ENCODE measurements around the gene XNDC1N.
"Not testable (repeated sequence)": the region's sequence is repeated elsewhere in the genome, so short reads cannot be mapped to it uniquely, and the experiment has no call there.

The XNDC1N gene

DNA sequence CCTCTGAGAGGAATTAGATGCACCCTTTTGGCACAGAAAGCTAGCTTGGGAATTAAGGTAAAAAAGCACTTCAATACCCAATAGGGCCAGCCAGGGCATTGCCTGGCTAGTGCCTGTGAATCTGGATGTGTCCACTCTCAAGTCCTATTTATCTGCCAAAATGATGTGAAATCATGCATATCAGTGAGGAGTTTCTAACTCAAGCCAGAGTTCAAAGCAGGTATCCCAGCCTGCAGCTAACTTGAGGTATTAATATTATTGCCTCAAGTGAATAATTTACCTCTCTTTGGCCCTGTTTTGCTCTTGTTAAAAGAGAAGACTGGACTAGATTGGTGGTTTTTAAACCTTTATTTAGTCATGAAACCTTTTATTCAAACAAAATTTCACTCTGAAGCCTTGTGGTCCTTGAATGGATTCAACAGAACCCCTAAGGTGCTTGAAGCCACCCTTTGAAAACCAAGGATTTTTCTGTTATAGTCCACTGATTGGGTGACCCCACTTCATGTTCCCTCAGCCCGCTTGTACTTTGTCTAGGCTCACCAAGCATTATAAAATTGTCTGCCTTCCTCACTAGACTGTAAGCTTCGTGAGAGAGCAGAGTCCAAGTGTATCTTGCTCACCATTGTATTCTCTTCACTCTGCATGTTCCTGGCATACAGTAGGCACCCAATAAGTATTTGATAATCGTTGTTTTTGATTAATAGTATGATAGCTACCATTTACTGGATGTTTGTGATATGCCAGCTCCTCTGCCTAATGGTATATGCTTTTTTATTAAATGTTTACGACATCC, 4.9 kb upstream of the XNDC1N start:
- DNase-seq (ENCODE audit: low read depth in 2 of 2), result no peak

- DNase-seq (ENCODE audit: low read depth in 2 of 2), result no peak
Observed at GRCh38 chr11:71931245-71931602, 2.8 kb upstream of the XNDC1N start.

DNA sequence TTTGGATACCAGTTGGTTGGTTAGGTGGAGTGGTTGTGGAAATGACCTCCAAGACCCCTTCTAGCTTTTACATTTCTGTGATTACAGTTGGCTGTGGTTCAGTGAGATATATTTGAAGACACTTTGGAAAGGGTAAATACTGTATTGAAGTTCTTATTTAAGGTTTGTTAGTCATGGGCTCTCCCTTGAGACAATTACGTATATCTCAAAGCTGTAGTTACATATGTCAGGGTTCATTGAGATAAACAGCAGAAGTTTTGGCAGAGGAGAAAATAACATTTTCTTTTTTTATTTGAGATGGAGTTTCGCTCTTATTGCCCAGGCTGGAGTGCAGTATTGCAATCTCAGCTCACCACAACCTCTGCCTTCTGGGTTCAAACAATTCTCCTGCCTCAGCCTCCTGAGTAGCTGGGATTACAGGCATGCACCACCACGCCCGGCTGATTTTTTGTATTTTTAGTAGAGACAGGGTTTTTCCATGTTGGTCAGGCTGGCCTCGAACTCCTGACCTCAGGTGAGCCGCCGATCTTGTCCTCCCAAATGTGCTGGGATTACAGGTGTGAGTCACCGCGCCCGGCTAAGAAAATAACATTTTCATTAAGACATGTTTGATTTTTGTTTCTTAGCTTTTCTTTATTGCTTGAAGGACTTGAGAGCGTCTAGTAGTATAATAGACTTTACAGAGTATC, 2.3 kb upstream of the XNDC1N start:
- no peak for DNase-seq (ENCODE audit: low read depth in 2 of 2)

GRCh38 chr11:71929491-71929890, 1.1 kb upstream of the XNDC1N start:
- no peak for DNase-seq (ENCODE audit: low read depth in 2 of 2)

DNA sequence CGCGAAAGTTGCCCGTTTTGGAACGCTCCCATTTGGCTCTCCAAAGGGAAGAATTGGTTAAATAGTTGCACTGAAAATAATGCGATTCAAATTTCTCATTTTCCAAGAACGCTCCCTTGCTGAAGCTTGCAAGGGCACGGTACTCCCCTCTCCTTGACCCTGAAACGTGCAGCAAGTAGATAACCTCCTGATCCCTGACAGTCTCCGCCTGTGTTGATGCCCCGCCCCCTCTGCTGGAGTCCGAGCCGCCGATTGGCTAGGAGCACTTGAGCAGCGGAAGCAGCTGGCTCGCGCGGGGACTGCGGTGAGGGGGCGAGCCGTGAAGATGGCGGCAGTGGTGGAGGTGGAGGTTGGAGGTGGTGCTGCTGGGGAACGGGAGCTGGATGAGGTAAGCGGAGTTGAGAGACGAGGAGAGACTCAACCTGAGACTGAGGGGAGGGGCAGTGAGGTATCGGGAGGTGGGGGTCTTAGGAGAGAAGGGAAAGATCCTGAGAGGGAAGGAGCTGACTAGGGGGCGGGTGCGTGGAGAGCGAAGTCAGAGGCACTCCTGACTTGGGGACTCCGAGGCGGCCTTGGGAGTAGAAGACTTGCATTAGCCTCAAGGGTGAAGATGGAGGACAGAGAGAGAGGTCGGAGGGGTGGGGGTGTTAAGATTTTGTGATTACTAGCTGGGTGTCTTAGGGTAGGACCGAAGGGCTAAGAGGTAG, 496 bp upstream of the XNDC1N start, which contains the start of gene RNF121:
TSS of gene RNF121 (plus strand) at position 310 of the 707 bp plus-strand sequence. CDS start at position 326, 16 bp downstream.
- DNase-seq (ENCODE audit: low read depth in 2 of 2), result peak; percentile 94 to 95

DNA sequence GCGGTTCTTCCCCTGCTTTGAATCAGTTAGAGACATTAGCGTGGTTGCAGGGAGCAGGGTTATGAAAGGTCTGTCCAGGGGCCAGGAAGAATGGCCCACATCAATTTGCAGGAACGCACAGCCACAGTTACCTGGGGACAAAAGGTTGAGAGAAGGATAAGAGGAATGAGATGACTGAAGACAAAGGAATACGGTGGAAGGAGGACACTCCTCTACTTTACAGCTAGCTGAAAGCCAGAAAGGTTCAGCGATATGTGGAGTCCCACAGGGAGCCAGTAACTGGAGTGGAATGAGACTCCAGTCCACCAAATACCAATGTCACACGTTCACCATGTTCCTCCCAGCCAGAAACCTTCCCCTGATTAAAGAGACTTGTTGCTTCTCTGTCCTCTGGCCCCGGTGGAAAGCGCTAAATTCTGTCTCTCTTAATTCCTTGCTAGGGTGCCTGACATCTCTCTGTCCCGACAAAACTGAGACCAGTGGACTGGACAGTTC, 10.7 kb downstream of the XNDC1N start:
- no peak for DNase-seq (ENCODE audit: low read depth in 2 of 2)

- no peak for DNase-seq (ENCODE audit: low read depth in 2 of 2)
Observed at GRCh38 chr11:71914617-71915189, 13.7 kb downstream of the XNDC1N start.

- DNase-seq (ENCODE audit: low read depth in 2 of 2), result no peak
Observed at GRCh38 chr11:71913756-71914526, 14.5 kb downstream of the XNDC1N start.

DNA sequence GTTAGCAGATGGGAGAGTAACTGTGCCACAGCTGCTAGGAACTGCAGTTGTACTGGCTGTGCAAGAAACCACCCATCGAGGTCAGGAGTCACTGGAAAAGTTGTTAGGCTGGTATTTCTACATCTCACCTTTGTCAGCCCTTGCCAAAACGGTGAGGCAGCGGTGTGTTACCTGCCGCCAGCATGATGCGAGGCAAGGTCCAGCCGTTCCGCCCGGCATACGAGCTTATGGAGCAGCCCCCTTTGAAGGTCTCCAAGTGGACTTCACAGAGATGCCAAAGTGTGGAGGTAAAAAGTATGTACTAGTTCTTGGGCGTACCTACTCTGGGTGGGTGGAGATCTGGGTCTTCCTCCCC, 16.4 kb downstream of the XNDC1N start:
- DNase-seq (ENCODE audit: low read depth in 2 of 2), result not testable (repeated sequence)

DNA sequence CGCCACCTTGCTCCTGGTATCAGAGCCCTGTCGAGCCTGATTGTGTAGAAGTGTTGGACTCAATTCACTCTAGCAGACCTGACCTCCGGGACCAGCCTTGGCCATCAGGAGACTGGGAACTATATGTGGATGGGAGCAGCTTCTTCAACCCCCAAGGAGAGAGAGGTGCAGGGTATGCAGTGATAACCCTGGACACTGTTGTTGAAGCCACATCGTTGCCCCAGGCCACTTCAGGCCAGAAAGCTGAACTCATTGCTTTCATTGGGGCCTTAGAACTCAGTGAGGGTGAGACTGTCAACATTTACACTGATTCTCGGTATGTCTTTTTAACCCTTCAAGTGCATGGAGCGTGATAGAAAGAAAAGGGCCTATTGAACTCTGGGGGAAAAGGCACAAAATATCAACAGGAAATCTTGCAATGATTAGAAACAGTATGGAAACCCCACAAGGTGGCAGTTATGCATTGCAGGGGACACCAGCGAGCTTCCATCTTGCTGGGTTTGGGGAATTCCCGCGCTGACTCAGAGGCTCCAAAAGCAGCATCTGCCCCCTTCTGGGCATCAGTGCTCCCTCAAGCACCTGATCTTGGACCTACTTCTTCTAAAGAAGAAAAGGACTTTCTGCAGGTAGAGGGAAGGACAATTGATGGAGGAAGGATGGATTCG, 16.9 kb downstream of the XNDC1N start:
- DNase-seq (ENCODE audit: low read depth in 2 of 2), result peak; percentile 31 to 68

DNA sequence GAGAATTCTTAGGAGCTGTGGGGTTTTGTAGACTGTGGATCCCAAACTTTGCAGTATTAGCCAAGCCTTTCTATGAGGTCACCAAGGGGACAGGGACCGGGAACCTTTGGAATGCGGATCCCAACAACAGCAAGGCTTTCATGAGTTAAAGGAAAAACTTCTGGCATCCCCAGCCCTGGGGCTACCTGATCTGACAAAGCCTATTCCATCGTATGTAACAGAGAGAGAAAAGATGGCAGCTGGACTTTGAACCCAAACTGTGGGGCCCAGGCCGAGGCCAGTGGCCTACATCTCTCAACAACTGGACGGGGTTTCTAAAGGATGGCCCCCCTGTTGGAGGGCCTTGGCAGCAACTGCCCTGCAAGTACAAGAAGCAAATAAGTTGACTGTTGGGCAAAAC, 17.6 kb downstream of the XNDC1N start:
- DNase-seq (ENCODE audit: low read depth in 2 of 2), result not testable (repeated sequence)

GRCh38 chr11:71908218-71908617, 20.2 kb downstream of the XNDC1N start:
- DNase-seq (ENCODE audit: low read depth in 2 of 2), result no peak

DNA sequence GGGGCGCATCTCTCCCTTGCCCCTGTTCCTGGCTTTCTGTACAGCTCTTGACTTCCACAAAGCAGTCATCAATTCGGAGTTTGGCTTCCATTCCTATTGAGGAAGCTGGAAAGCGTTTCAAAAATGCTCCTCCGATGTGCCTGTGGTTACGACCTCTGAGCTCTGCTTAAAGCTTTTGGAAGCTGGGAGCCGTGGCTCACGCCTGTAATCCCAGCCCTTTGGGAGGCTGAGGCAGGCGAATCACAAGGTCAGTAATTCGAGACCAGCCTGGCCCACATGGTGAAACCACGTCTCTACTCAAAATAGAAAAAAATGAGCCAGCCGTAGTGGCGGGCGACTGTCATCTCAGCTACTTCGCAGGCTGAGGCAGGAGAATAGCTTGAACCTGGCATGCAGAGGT, 27.3 kb downstream of the XNDC1N start:
- not testable (repeated sequence) for DNase-seq (ENCODE audit: low read depth in 2 of 2)

DNA sequence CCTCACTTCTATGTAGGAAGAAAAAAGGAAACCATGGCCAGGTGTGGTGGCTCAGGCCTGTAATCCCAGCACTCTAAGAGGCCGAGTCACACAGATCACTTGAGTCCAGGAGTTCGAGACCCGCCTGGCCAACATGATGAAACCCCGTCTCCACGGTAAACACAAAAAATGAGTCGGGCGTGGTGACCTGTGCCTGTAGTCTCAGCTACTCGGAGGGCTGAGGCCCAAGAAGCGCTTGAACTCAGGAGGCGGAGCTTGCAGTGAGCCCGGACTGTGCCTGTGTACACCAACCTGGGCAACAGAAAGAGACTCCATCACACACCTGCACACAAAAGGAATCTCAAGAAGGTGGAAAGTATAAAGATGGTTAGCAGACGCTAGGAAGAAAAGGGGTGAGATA, 32.4 kb downstream of the XNDC1N start:
- DNase-seq (ENCODE audit: low read depth in 2 of 2), result no peak

- not testable (repeated sequence) for DNase-seq (ENCODE audit: low read depth in 2 of 2)
Observed at GRCh38 chr11:71889181-71889872, 39.1 kb downstream of the XNDC1N start.

DNA sequence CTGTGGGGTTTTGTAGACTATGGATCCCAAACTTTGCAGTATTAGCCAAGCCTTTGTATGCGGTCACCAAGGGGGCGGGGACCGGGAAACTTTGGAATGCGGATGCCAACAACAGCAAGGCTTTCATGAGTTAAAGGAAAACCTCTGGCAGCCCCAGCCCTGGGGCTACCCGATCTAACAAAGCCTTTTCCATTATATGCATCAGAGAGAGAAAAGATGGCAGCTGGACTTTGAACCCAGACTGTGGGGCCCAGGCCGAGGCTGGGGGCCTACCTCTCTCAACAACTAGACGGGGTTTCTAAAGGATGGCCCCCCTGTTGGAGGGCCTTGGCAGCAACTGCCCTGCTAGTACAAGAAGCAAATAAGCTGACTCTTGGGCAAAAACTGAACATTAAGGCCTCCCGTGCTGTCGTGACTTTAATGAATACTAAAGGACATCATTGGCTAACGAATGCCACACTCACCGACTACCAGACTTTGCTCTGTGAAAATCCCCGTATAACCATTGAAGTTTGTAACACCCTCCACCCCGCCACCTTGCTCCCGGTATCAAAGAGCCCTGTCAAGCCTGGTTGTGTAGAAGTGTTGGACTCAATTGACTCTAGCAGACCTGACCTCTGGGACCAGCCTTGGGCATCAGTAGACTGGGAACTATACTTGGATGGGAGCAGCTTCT, 39.9 kb downstream of the XNDC1N start:
- DNase-seq (ENCODE audit: low read depth in 2 of 2), result not testable (repeated sequence)

GRCh38 chr11:71885806-71886205, 42.6 kb downstream of the XNDC1N start:
- DNase-seq (ENCODE audit: low read depth in 2 of 2), result not testable (repeated sequence)
